GM19099 (cell line): Measurements from ENCODE around the gene BEGAIN.

ENCODE experiments used
- POLR2A ChIP-seq: IDR thresholded peaks from 3 replicates; pipeline ENCODE4 v1.6.1; 2011; ENCODE audit warnings: low read depth; ENCODE audit not compliant: insufficient read length; ENCODE audit errors: extremely low read depth

BEGAIN gene

DNA sequence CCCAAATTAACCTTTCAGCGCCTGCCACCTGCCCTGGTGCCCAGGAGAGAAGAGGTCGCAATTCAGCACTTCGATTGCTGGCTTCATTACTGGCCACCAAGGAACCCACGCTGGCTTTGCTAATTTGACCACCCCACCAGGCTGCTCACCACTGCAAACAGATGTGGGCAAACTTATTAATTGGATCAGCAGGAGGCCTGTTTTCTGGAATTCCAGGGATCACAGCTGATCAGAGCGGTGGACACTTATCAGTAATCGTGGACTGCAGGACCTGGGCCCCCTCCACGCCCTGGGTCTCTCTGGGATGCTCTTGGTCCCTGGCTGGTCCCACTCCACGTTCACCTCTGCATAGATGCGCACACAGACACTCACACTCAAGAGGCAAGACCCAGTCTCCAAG is 27.8 kb downstream of the BEGAIN start:
- TF ChIP-seq POLR2A: no peak

GRCh38 chr14:100558966-100559365 is 28.3 kb downstream of the BEGAIN start:
- no peak for TF ChIP-seq POLR2A

- no peak for TF ChIP-seq POLR2A
These were observed 29.0 kb downstream of the BEGAIN start for GRCh38 chr14:100558226-100558625.

DNA sequence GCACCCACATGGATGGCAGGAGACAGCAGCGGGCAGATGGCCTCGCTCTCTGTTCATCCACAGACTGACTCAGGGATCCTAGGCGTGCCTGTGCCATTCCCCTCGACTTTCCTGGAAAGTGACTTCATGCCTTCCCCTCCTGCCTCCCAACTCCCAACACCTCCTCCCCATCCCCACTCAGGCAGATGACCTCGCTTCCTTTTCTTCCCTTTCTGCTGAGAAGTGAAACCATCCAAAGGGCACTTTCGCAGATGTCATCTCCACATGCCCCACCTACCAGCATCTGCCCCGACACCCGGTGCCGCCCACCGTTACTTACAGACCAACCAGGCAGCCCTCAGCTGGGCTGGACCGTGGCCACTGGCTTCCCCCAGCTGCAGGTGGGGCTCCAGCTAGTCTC is 29.6 kb downstream of the BEGAIN start:
- no peak for TF ChIP-seq POLR2A

DNA sequence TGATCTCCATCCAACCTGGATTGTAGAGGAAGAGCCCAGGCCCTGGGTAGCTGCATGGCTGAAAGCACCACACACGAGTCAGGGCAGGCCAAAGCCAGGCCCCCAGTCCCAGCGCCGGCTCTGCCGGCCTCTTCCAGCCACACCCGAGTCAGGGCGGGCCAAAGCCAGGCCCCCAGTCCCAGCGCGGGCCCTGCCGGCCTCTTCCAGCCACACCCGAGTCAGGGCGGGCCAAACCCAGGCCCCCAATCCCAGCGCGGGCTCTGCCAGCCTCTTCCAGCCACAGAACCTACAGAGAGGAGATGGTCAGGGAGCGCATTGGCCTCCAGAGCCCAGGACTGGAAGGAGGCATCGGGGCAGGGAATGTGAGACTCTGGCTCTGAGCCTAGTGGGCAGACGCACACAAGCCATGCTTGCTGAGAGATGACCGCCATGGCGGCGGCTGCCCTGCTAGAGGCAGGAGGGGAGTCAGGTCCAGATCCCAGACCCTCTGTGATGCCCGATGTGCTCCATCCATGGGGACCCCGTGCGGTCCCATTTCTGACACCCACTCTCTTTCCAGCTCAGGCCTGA is 30.2 kb downstream of the BEGAIN start:
- TF ChIP-seq POLR2A: no peak

- no peak for TF ChIP-seq POLR2A
These were observed 31.1 kb downstream of the BEGAIN start for GRCh38 chr14:100556140-100556475.

DNA sequence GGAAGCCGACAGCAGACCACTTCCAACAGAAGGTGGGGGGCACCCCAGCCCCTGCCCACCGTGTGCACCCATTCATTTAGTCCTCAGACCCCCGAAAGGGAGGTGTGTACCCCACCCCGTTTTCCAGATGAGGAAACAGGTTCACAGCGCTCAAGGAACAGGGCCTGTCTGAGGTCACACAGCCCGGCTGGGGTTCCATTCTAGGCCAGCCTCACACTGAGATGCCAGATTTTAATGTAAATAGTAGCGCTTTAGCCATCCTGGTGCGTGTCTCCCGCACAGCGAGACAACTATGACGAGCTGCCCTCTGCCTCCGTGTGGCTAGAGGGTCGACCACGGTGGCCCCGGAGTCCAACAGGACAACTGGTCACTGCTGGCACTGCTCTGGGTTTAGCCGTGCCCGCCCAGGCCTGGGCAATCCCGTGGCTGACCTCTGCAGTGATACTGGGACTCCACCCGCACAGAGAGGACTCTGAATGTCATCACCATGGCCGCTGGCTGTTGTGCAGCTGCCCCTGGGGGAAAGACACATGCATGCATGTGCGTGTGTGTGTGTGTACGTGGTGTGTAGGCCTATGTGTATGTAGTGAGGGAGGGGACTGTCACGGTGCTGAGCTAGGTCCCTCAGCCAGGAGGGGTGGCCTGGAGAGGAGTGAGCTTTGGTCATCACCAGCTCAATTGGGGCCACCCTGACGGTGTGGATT is 31.6 kb downstream of the BEGAIN start:
- TF ChIP-seq POLR2A: no peak

- TF ChIP-seq POLR2A: no peak
These were observed 32.4 kb downstream of the BEGAIN start for GRCh38 chr14:100554696-100555320.

DNA sequence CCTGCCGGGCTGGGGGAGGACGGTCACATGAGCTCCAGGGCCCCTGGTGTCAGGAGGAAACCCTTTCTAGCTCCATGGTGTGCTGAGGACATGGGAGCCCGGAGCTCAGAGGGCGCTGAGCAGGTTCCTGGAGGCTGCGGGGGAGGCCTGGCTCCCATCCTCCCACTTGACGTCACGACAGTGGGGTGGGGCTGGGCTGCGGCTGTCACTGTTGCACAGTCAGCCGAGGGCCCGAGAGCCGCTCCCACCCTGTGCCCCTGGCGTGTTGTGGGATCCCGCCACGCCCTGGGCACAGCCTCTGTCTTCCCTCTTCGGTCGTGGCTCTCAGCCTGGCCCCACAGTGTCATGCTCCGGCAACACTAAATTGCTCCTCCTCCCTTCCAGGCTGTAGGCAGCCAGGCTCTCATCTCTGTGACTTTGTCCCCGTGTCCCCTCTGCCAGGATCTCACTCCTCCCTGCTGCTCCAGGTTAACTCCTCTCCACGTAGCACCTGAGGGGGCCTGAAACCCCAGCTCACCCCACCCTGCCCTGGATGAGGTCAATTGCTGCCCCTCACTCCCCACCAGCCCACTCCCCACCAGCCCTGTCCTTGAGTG is 33.0 kb downstream of the BEGAIN start:
- TF ChIP-seq POLR2A: no peak

DNA sequence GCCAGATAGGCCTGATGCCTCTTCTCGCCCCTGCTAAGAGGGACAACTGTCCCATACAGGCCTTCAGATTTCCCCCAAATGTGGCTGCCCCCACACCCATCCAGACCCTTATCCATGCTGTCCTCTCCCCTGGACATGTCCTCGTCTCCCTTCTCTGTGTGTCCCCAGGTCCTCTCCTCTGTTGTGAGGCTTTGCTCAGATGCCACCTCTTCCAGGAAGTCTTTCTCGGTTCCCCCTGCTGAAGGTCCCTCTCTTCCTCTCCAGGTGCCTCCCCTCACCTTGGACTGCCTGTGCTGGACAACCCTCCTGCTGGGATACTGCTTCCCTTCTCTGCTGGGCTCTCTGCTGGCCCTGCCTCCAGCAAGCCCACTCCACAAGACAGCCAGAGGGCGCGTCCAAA is 33.7 kb downstream of the BEGAIN start:
- TF ChIP-seq POLR2A: no peak

DNA sequence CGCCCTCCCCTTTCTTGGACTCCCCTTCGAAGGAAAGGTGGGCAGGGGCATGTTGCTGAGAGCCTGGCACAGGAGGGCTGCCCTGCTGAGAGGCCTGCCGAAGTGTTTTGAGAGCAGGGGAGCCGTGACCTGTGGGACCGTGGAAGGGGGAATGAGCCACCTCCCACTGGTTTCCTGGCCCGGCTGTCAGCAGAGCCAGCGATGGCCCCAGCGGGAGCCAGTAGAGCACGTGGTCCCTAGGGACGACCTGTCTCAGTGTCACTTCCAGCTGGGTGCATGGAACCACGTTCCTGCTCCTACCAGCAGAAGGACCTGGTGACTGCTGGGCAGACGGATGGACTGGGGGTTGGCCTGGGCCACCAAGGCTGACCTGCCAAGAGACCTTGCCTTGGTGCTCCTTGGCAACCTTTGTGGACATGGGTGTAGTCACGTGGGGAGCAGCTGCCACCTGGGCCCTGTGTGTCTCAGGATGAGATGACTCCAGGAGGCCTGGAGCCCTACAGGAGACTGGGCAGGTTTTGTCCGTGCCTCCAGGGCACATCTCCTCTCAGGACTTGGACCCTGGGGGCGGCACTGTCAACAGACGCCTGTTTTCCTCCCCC is 34.6 kb downstream of the BEGAIN start:
- TF ChIP-seq POLR2A: no peak

GRCh38 chr14:100551056-100551455 is 36.2 kb downstream of the BEGAIN start:
- TF ChIP-seq POLR2A: no peak

DNA sequence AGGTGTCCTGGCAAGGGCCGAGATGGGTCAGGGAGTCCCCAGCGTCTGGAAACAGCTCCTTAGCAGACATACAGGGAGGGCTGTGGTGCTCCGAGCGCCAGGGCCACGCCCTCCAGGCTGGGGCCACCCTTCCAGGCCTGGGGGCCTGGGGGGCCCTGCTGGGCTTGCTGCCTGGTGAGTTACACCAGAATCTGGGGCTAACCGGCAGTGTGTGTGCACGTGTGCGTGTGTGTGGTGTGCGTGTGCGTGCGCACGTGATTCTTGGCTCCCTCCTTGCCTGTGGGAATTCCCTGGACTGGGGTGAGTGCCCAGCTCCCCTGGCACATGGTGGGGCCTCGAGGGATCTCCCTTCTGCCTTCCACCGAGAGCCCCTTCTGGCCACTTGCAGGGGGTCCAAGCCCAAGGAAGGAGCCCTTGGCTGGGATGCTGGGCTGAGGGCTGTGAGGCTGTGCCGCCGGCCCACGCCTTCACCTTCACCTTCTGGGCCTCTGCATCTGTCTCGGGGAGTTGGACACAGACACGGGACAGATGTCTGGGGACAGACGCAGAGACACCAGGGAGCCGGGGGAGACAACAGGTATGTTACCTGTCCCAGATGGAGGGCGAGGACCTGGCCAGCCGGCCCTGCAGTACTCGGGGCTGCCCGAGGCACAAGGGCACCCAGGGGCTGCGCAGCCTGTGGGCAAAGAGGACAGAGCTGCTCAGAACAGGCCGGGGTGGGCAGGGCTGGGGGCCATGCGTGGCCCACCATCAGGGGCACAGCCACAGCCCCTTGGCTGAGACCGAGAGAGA is 37.2 kb downstream of the BEGAIN start:
- no peak for TF ChIP-seq POLR2A

DNA sequence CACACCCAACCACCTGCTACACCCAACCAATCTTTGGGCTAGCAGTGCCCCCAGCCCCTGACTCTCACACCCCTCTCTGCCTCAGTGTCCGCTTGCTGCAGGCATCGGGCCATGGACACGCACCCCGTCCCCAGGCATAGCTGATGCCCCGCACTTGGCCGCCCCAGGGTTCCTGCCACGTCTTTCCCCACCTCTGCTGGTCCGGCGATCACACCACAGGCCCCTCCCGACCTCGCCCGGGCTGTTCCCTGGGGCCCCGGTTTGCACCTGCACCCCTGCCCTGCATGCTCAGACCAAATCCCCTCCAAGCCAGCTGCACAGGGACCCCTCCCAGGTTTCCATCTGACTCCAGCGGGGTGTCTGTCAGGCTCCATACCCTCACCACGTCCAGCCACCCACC is 38.3 kb downstream of the BEGAIN start:
- TF ChIP-seq POLR2A: no peak

DNA sequence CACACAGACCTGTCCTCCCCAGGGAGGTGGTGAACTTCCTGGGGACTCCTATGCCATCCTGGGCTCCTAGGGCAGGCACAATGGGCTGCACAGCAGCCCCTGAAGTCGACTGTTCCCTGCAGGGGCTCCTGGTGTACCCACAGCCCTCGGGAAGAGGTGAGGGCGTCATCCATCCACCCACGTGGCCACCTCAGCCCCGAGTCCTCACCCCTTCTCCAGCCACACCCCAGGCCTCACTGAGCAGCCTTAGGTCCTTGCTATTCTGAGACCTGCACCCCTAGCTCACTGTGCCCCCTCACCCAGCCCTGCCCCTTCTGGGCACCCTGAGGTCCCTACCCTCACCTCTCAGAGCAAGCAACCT is 38.9 kb downstream of the BEGAIN start:
- TF ChIP-seq POLR2A: no peak

- no peak for TF ChIP-seq POLR2A
These were observed 39.5 kb downstream of the BEGAIN start for GRCh38 chr14:100547633-100548294.
